ENCODE data around the gene TSPO. TPM values are rescaled to one million over a fixed set of nuclear protein-coding genes. Genes with fewer than 3 reads are reported as not detected.

The TSPO gene
- total RNA-seq, 1 donor from 2014 or later: 128 TPM

GRCh38 chr22:43153899-43154298, 2.5 kb downstream of the TSPO start:
- H3K36me3 ChIP-seq: no peaks in the 10 kb centered on the region
- no peak overlapping the region for H3K4me3 ChIP-seq
- no peaks in the 10 kb centered on the region for H3K9me3 ChIP-seq (replicated peaks)
- no peak for TF ChIP-seq CTCF (IDR thresholded peaks at IDR 0.05; ENCODE audit: borderline replicate concordance)
- intact Hi-C loops (cut with micrococcal nuclease): no loop called here
- DNase-seq: no peak
- no peaks in the 10 kb centered on the region for H3K27me3 ChIP-seq (ENCODE audit: low read depth)
- H3K27ac ChIP-seq (replicated peaks): no peak overlapping the region
- H3K4me1 ChIP-seq: peaks cover 43% of the 10 kb centered on the region

GRCh38 chr22:43154887-43155536, 3.7 kb downstream of the TSPO start:
- no peak overlapping the region for H3K4me3 ChIP-seq
- TF ChIP-seq CTCF (IDR thresholded peaks at IDR 0.05; ENCODE audit: borderline replicate concordance): no peak
- no peaks in the 10 kb centered on the region for H3K9me3 ChIP-seq (replicated peaks)
- H3K4me1 ChIP-seq: peaks cover 54% of the 10 kb centered on the region
- H3K36me3 ChIP-seq: no peaks in the 10 kb centered on the region
- H3K27me3 ChIP-seq (ENCODE audit: low read depth): no peaks in the 10 kb centered on the region
- H3K27ac ChIP-seq (replicated peaks): no peak overlapping the region
- intact Hi-C loops (cut with micrococcal nuclease): no loop called here
- DNase-seq: no peak

- intact Hi-C loops (cut with micrococcal nuclease): no loop called here
- H3K4me3 ChIP-seq: no peak overlapping the region
These were observed 4.4 kb downstream of the TSPO start for GRCh38 chr22:43155789-43156188.

GRCh38 chr22:43156413-43156812, 5.1 kb downstream of the TSPO start:
- intact Hi-C loops (cut with micrococcal nuclease): no loop called here

More at GRCh38 chr22:43155789-43156188, 4.4 kb downstream of the TSPO start:
- H3K9me3 ChIP-seq (replicated peaks): no peaks in the 10 kb centered on the region
- no peaks in the 10 kb centered on the region for H3K27me3 ChIP-seq (ENCODE audit: low read depth)
- H3K4me1 ChIP-seq: peaks cover 58% of the 10 kb centered on the region
- no peak for TF ChIP-seq CTCF (IDR thresholded peaks at IDR 0.05; ENCODE audit: borderline replicate concordance)
- no peak overlapping the region for H3K27ac ChIP-seq (replicated peaks)
- DNase-seq: no peak
- no peaks in the 10 kb centered on the region for H3K36me3 ChIP-seq

GRCh38 chr22:43157874-43158546, 6.7 kb downstream of the TSPO start:
- Histone ChIP-seq H3K4me1 (peaks cover 43% of the 10 kb centered on the region), H3K36me3 (peaks cover 11% of the 10 kb centered on the region), H3K27ac (replicated peaks) (peak overlapping the region; percentile 8), H3K27me3 (ENCODE audit: low read depth) (no peaks in the 10 kb centered on the region), H3K9me3 (replicated peaks) (no peaks in the 10 kb centered on the region), H3K4me3 (no peak overlapping the region)
- DNase-seq: no peak
- intact Hi-C loops (cut with micrococcal nuclease): no loop called here
- no peak for TF ChIP-seq CTCF (IDR thresholded peaks at IDR 0.05; ENCODE audit: borderline replicate concordance)

More at GRCh38 chr22:43156413-43156812, 5.1 kb downstream of the TSPO start:
- no peaks in the 10 kb centered on the region for H3K9me3 ChIP-seq (replicated peaks)
- no peak overlapping the region for H3K4me3 ChIP-seq
- H3K27ac ChIP-seq (replicated peaks): no peak overlapping the region
- peaks cover 54% of the 10 kb centered on the region for H3K4me1 ChIP-seq
- peaks cover 5% of the 10 kb centered on the region for H3K36me3 ChIP-seq
- DNase-seq: no peak
- no peak for TF ChIP-seq CTCF (IDR thresholded peaks at IDR 0.05; ENCODE audit: borderline replicate concordance)
- no peaks in the 10 kb centered on the region for H3K27me3 ChIP-seq (ENCODE audit: low read depth)
